ENCODE data around the gene KRTAP9-6. TPM values are rescaled to one million over a fixed set of nuclear protein-coding genes. Genes with fewer than 3 reads are reported as not detected.

The KRTAP9-6 gene
- total and polyA plus RNA-seq, 9 of the 15 experiments (the other 6 are each of a cell fraction or from before 2014, with no cell fraction given), result not detected

DNA sequence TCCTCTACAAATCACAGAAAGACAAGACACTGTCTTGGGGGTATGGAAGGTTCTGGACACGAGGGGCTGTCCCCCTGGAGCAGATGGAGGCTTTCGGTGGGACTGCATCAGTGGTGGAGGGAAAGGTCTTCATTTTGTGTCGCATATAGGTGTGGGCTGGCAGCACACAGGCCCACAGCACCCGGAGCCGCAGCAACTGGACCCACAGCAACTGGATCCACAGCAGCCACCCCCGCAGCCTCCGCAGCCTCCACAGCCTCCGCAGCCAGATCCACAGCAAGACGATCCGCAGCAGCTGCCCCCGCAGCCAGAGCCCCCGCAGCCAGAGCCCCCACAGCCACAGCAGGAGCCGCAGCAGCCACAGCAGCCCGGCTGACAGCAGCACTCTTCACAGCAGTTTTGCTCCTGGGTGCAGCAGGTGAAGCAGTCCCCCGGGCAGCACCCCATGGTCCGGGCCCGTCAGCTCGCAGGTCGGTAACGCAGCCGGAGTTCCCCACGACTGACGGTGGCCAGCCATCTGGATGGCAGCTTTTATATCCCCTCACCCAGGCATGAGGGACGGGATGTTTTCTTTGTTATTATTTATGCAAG, 50.1 kb downstream of the KRTAP9-6 start, which contains the start of gene KRTAP17-1 (continued):
- TF ChIP-seq, protein P1, sequence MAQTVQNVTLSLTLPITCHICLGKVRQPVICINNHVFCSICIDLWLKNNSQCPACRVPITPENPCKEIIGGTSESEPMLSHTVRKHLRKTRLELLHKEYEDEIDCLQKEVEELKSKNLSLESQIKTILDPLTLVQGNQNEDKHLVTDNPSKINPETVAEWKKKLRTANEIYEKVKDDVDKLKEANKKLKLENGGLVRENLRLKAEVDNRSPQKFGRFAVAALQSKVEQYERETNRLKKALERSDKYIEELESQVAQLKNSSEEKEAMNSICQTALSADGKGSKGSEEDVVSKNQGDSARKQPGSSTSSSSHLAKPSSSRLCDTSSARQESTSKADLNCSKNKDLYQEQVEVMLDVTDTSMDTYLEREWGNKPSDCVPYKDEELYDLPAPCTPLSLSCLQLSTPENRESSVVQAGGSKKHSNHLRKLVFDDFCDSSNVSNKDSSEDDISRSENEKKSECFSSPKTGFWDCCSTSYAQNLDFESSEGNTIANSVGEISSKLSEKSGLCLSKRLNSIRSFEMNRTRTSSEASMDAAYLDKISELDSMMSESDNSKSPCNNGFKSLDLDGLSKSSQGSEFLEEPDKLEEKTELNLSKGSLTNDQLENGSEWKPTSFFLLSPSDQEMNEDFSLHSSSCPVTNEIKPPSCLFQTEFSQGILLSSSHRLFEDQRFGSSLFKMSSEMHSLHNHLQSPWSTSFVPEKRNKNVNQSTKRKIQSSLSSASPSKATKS (CRISPR knock-in tag; IDR thresholded peaks at IDR 0.05), result no peak
- TF ChIP-seq, protein P2, sequence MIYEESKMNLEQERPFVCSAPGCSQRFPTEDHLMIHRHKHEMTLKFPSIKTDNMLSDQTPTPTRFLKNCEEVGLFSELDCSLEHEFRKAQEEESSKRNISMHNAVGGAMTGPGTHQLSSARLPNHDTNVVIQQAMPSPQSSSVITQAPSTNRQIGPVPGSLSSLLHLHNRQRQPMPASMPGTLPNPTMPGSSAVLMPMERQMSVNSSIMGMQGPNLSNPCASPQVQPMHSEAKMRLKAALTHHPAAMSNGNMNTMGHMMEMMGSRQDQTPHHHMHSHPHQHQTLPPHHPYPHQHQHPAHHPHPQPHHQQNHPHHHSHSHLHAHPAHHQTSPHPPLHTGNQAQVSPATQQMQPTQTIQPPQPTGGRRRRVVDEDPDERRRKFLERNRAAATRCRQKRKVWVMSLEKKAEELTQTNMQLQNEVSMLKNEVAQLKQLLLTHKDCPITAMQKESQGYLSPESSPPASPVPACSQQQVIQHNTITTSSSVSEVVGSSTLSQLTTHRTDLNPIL (CRISPR knock-in tag; IDR thresholded peaks at IDR 0.05), result no peak
- no peak for TF ChIP-seq ZNF408 (CRISPR knock-in tag; IDR thresholded peaks at IDR 0.05; ENCODE audit: low read depth)
- no peak for TF ChIP-seq CHD2 (IDR thresholded peaks at IDR 0.05; ENCODE audit: low read depth, low read length)
- no peak for TF ChIP-seq ESRRA (IDR thresholded peaks at IDR 0.05; ENCODE audit: borderline replicate concordance, low read depth)
- TF ChIP-seq MEF2A (IDR thresholded peaks at IDR 0.05; ENCODE audit: control insufficient read depth, low read depth, low read length), result no peak
- TF ChIP-seq ZNF707 (CRISPR knock-in tag; conservative IDR thresholded peaks at IDR 0.05), result no peak

Small RNA genes within 50 kb of the gene (small RNA-seq; reads per million reads assigned to genes)
- not detected for gene KRTAP9-10P

Other genes starting within 250 kb of the KRTAP9-6 start
Only the 7 nearest of the 40 such genes appear.
- not detected in 2 replicates for gene KRTAP9-2, start 38.7 kb upstream of the KRTAP9-6 start, total RNA-seq (2014; rRNA removed)
- gene KRTAP9-2, start 38.7 kb upstream of the KRTAP9-6 start, total RNA-seq (2014; rRNA removed; fragmentation: Illumina TruSeq; extraction: Trizol), result not detected in 2 replicates
- gene KRTAP9-2, start 38.7 kb upstream of the KRTAP9-6 start, total RNA-seq (2015; rRNA removed; fragmentation: Illumina TruSeq; extraction: Trizol), result not detected in 2 replicates
- gene KRTAP9-2, start 38.7 kb upstream of the KRTAP9-6 start, total RNA-seq (2021), result not detected in 2 replicates
- not detected in 2 replicates for gene KRTAP9-2, start 38.7 kb upstream of the KRTAP9-6 start, polyA plus RNA-seq (2011; rRNA removed)
- gene KRTAP9-2, start 38.7 kb upstream of the KRTAP9-6 start, polyA plus RNA-seq (2014; fragmentation: Illumina TruSeq; extraction: Trizol), result not detected in 2 replicates
- not detected for gene KRTAP9-2, start 38.7 kb upstream of the KRTAP9-6 start, polyA plus RNA-seq (2014; fragmentation: Nextera tagmentation; extraction: Ambion mirVana)
- not detected in 2 replicates for gene KRTAP9-2, start 38.7 kb upstream of the KRTAP9-6 start, polyA plus RNA-seq (2014; rRNA removed)
- gene KRTAP9-3, start 32.9 kb upstream of the KRTAP9-6 start, total RNA-seq (2014; rRNA removed), result not detected in 2 replicates
- gene KRTAP9-3, start 32.9 kb upstream of the KRTAP9-6 start, total RNA-seq (2014; rRNA removed; fragmentation: Illumina TruSeq; extraction: Trizol), result not detected in 2 replicates
- gene KRTAP9-3, start 32.9 kb upstream of the KRTAP9-6 start, total RNA-seq (2015; rRNA removed; fragmentation: Illumina TruSeq; extraction: Trizol), result not detected in 2 replicates
- not detected in 2 replicates for gene KRTAP9-3, start 32.9 kb upstream of the KRTAP9-6 start, total RNA-seq (2021)
- gene KRTAP9-3, start 32.9 kb upstream of the KRTAP9-6 start, polyA plus RNA-seq (2011; rRNA removed), result not detected in 2 replicates
- gene KRTAP9-3, start 32.9 kb upstream of the KRTAP9-6 start, polyA plus RNA-seq (2014; fragmentation: Illumina TruSeq; extraction: Trizol), result not detected in 2 replicates
- not detected for gene KRTAP9-3, start 32.9 kb upstream of the KRTAP9-6 start, polyA plus RNA-seq (2014; fragmentation: Nextera tagmentation; extraction: Ambion mirVana)
- not detected in 2 replicates for gene KRTAP9-3, start 32.9 kb upstream of the KRTAP9-6 start, polyA plus RNA-seq (2014; rRNA removed)
- gene KRTAP9-8, start 27.4 kb upstream of the KRTAP9-6 start, total RNA-seq (2014; rRNA removed), result not detected in 2 replicates
- not detected in 2 replicates for gene KRTAP9-8, start 27.4 kb upstream of the KRTAP9-6 start, total RNA-seq (2014; rRNA removed; fragmentation: Illumina TruSeq; extraction: Trizol)
- not detected in 2 replicates for gene KRTAP9-8, start 27.4 kb upstream of the KRTAP9-6 start, total RNA-seq (2015; rRNA removed; fragmentation: Illumina TruSeq; extraction: Trizol)
- not detected in 2 replicates for gene KRTAP9-8, start 27.4 kb upstream of the KRTAP9-6 start, total RNA-seq (2021)
- not detected in 2 replicates for gene KRTAP9-8, start 27.4 kb upstream of the KRTAP9-6 start, polyA plus RNA-seq (2011; rRNA removed)
- gene KRTAP9-8, start 27.4 kb upstream of the KRTAP9-6 start, polyA plus RNA-seq (2014; fragmentation: Illumina TruSeq; extraction: Trizol), result not detected in 2 replicates
- not detected for gene KRTAP9-8, start 27.4 kb upstream of the KRTAP9-6 start, polyA plus RNA-seq (2014; fragmentation: Nextera tagmentation; extraction: Ambion mirVana)
- not detected in 2 replicates for gene KRTAP9-8, start 27.4 kb upstream of the KRTAP9-6 start, polyA plus RNA-seq (2014; rRNA removed)
- not detected in 2 replicates for gene KRTAP9-4, start 15.7 kb upstream of the KRTAP9-6 start, total RNA-seq (2014; rRNA removed)
- not detected in 2 replicates for gene KRTAP9-4, start 15.7 kb upstream of the KRTAP9-6 start, total RNA-seq (2014; rRNA removed; fragmentation: Illumina TruSeq; extraction: Trizol)
- not detected in 2 replicates for gene KRTAP9-4, start 15.7 kb upstream of the KRTAP9-6 start, total RNA-seq (2015; rRNA removed; fragmentation: Illumina TruSeq; extraction: Trizol)
- gene KRTAP9-4, start 15.7 kb upstream of the KRTAP9-6 start, total RNA-seq (2021), result not detected in 2 replicates
- gene KRTAP9-4, start 15.7 kb upstream of the KRTAP9-6 start, polyA plus RNA-seq (2011; rRNA removed), result not detected in 2 replicates
- gene KRTAP9-4, start 15.7 kb upstream of the KRTAP9-6 start, polyA plus RNA-seq (2014; fragmentation: Illumina TruSeq; extraction: Trizol), result not detected in 2 replicates
- not detected for gene KRTAP9-4, start 15.7 kb upstream of the KRTAP9-6 start, polyA plus RNA-seq (2014; fragmentation: Nextera tagmentation; extraction: Ambion mirVana)
- not detected in 2 replicates for gene KRTAP9-4, start 15.7 kb upstream of the KRTAP9-6 start, polyA plus RNA-seq (2014; rRNA removed)
- not detected in 2 replicates for gene KRTAP9-9, start 10.0 kb upstream of the KRTAP9-6 start, total RNA-seq (2014; rRNA removed)
- gene KRTAP9-9, start 10.0 kb upstream of the KRTAP9-6 start, total RNA-seq (2014; rRNA removed; fragmentation: Illumina TruSeq; extraction: Trizol), result not detected in 2 replicates
- gene KRTAP9-9, start 10.0 kb upstream of the KRTAP9-6 start, total RNA-seq (2015; rRNA removed; fragmentation: Illumina TruSeq; extraction: Trizol), result not detected in 2 replicates
- not detected in 2 replicates for gene KRTAP9-9, start 10.0 kb upstream of the KRTAP9-6 start, total RNA-seq (2021)
- gene KRTAP9-9, start 10.0 kb upstream of the KRTAP9-6 start, polyA plus RNA-seq (2011; rRNA removed), result not detected in 2 replicates
- gene KRTAP9-9, start 10.0 kb upstream of the KRTAP9-6 start, polyA plus RNA-seq (2014; fragmentation: Illumina TruSeq; extraction: Trizol), result not detected in 2 replicates
- gene KRTAP9-9, start 10.0 kb upstream of the KRTAP9-6 start, polyA plus RNA-seq (2014; fragmentation: Nextera tagmentation; extraction: Ambion mirVana), result not detected
- gene KRTAP9-9, start 10.0 kb upstream of the KRTAP9-6 start, polyA plus RNA-seq (2014; rRNA removed), result not detected in 2 replicates
- gene KRTAP9-7, start 10.3 kb downstream of the KRTAP9-6 start, total RNA-seq (2014; rRNA removed), result not detected in 2 replicates
- gene KRTAP9-7, start 10.3 kb downstream of the KRTAP9-6 start, total RNA-seq (2014; rRNA removed; fragmentation: Illumina TruSeq; extraction: Trizol), result not detected in 2 replicates
- not detected in 2 replicates for gene KRTAP9-7, start 10.3 kb downstream of the KRTAP9-6 start, total RNA-seq (2015; rRNA removed; fragmentation: Illumina TruSeq; extraction: Trizol)
- gene KRTAP9-7, start 10.3 kb downstream of the KRTAP9-6 start, total RNA-seq (2021), result not detected in 2 replicates
- not detected in 2 replicates for gene KRTAP9-7, start 10.3 kb downstream of the KRTAP9-6 start, polyA plus RNA-seq (2011; rRNA removed)
- not detected in 2 replicates for gene KRTAP9-7, start 10.3 kb downstream of the KRTAP9-6 start, polyA plus RNA-seq (2014; fragmentation: Illumina TruSeq; extraction: Trizol)
- not detected for gene KRTAP9-7, start 10.3 kb downstream of the KRTAP9-6 start, polyA plus RNA-seq (2014; fragmentation: Nextera tagmentation; extraction: Ambion mirVana)
- not detected in 2 replicates for gene KRTAP9-7, start 10.3 kb downstream of the KRTAP9-6 start, polyA plus RNA-seq (2014; rRNA removed)
- not detected in 2 replicates for gene KRTAP29-1, start 37.5 kb downstream of the KRTAP9-6 start, total RNA-seq (2014; rRNA removed)
- not detected in 2 replicates for gene KRTAP29-1, start 37.5 kb downstream of the KRTAP9-6 start, total RNA-seq (2014; rRNA removed; fragmentation: Illumina TruSeq; extraction: Trizol)
- not detected in 2 replicates for gene KRTAP29-1, start 37.5 kb downstream of the KRTAP9-6 start, total RNA-seq (2015; rRNA removed; fragmentation: Illumina TruSeq; extraction: Trizol)
- gene KRTAP29-1, start 37.5 kb downstream of the KRTAP9-6 start, total RNA-seq (2021), result not detected in 2 replicates
- gene KRTAP29-1, start 37.5 kb downstream of the KRTAP9-6 start, polyA plus RNA-seq (2011; rRNA removed), result not detected in 2 replicates
- gene KRTAP29-1, start 37.5 kb downstream of the KRTAP9-6 start, polyA plus RNA-seq (2014; fragmentation: Illumina TruSeq; extraction: Trizol), result not detected in 2 replicates
- gene KRTAP29-1, start 37.5 kb downstream of the KRTAP9-6 start, polyA plus RNA-seq (2014; fragmentation: Nextera tagmentation; extraction: Ambion mirVana), result not detected
- not detected in 2 replicates for gene KRTAP29-1, start 37.5 kb downstream of the KRTAP9-6 start, polyA plus RNA-seq (2014; rRNA removed)